K562 (cell line): ENCODE measurements around the gene CDH16. TPM values are rescaled to one million over a fixed set of nuclear protein-coding genes. Genes with fewer than 3 reads are reported as not detected.
"Not testable (repeated sequence)": the region's sequence is repeated elsewhere in the genome, so short reads cannot be mapped to it uniquely, and the experiment has no call there.

Experiments used
- ATAC-seq: fragments of 200-7000 bp; cut with Tn5 transposase; 3 replicates; pipeline ENCODE4 v1.9.1; 2020; ENCODE audit warnings: moderate library complexity
- BruUV-seq: library from RNA; stranded (reverse); fragments of 400-500 nt; replicated peaks from 2 replicates; lab custom pipeline; 2021; lab: Mats Ljungman, UMichigan
- CTCF ChIA-PET: fragments of 300-600 bp; formaldehyde crosslinking; extraction: SDS; loops from one replicate; lab custom pipeline; 2021; ENCODE audit warnings: low intra/inter-chr PET ratio; lab: Yijun Ruan, JAX
- POLR2A ChIA-PET: fragments of 300-600, 350-650 bp; sonication (Branson Sonifier 250); formaldehyde crosslinking; extraction: SDS; loops from one replicate; lab custom pipeline; 2021; ENCODE audit warnings: antibody characterized with exemption, inconsistent platforms; lab: Yijun Ruan, JAX
- DNase-seq, 4 experiments: peaks; one replicate each; pipeline versions ENCODE4 v3.0.0 to v3.0.0-alpha.2; 2011 to 2018; ENCODE audit warnings: low spot score in 3 of 4, mixed read lengths in 3 of 4; ENCODE audit errors: extremely low read depth in 1 of 4
- FAIRE-seq: peaks from 2 replicates; lab custom pipeline; 2011; peaks lifted over from hg19 to GRCh38; lab: Jason Lieb, UNC
- H2AFZ ChIP-seq: 2 replicates; pipeline ENCODE4 v1.6.0; 2011; ENCODE audit warnings: low read depth, low read length, control low read depth, inconsistent platforms
- H3K27ac ChIP-seq: fragments of 200-600 bp; 3 replicates; pipeline ENCODE4 v1.8.0; 2011; ENCODE audit warnings: low read depth, mild to moderate bottlenecking, control low read depth, inconsistent platforms, low read length, moderate library complexity, mixed read lengths; ENCODE audit errors: extremely low read depth
- H3K27me3 ChIP-seq, 2 experiments: fragments of 300-600 bp in 1 of 2; 2 replicates in 1 of 2; 3 replicates in 1 of 2; pipeline versions ENCODE4 v1.6.0 to v1.8.0; 2011; ENCODE audit warnings: inconsistent platforms in 2 of 2, low read length in 2 of 2, mild to moderate bottlenecking in 1 of 2, mixed read lengths in 1 of 2, moderate library complexity in 1 of 2; ENCODE audit not compliant: control insufficient read depth in 2 of 2, insufficient read depth in 2 of 2
- H3K36me3 ChIP-seq: fragments of 300-600 bp; 3 replicates; pipeline ENCODE4 v1.8.0; 2011; ENCODE audit warnings: mild to moderate bottlenecking, low read length, inconsistent platforms; ENCODE audit not compliant: control insufficient read depth, insufficient read depth
- H3K4me1 ChIP-seq, 2 experiments: fragments of 200-600 bp in 1 of 2; replicated peaks in 1 of 2; 2 replicates in 1 of 2; 3 replicates in 1 of 2; pipeline versions ENCODE4 v1.5.1 to v1.8.0; 2011; ENCODE audit warnings: inconsistent platforms in 2 of 2, low read length in 2 of 2, mild to moderate bottlenecking in 1 of 2, mixed read lengths in 1 of 2, moderate library complexity in 1 of 2; ENCODE audit not compliant: control insufficient read depth in 2 of 2, insufficient read depth in 2 of 2
- H3K4me2 ChIP-seq: 2 replicates; pipeline ENCODE4 v1.6.1; 2011; ENCODE audit warnings: low read length, control low read depth, inconsistent platforms, mixed read lengths; ENCODE audit not compliant: insufficient read depth
- H3K4me3 ChIP-seq: fragments of 200-600 bp; sonication (generic), shearing (Covaris generic); 2 replicates; pipeline ENCODE4 v1.5.1; 2016; ENCODE audit warnings: control low read depth, inconsistent platforms
- H3K79me2 ChIP-seq: fragments of 200-600 bp; 3 replicates; pipeline ENCODE4 v1.8.0; 2011; ENCODE audit warnings: low read length, inconsistent platforms; ENCODE audit not compliant: control insufficient read depth, insufficient read depth
- H3K9ac ChIP-seq, 2 experiments: 2 replicates each; pipeline versions ENCODE4 v1.6.0 to v1.6.1; 2011; ENCODE audit warnings: low read depth in 2 of 2, low read length in 2 of 2, control low read depth in 1 of 2, inconsistent platforms in 1 of 2, mild to moderate bottlenecking in 1 of 2, mixed read lengths in 1 of 2; ENCODE audit not compliant: insufficient read depth in 1 of 2
- H3K9me1 ChIP-seq: one replicate; pipeline ENCODE4 v1.6.0; 2011; ENCODE audit warnings: inconsistent platforms, mild to moderate bottlenecking, low read length, moderate library complexity; ENCODE audit not compliant: control insufficient read depth, insufficient read depth
- H3K9me3 ChIP-seq: replicated peaks from 2 replicates; pipeline ENCODE4 v1.5.1; 2011; ENCODE audit warnings: low read depth, low read length, inconsistent platforms; ENCODE audit not compliant: control insufficient read depth, insufficient read depth
- H4K20me1 ChIP-seq: replicated peaks from 2 replicates; pipeline ENCODE4 v1.6.1; 2011; ENCODE audit warnings: low read length, inconsistent platforms, mixed read lengths; ENCODE audit not compliant: control insufficient read depth, insufficient read depth
- FOXP1 ChIP-seq: sonication (generic); formaldehyde crosslinking; IDR thresholded peaks from 2 replicates; pipeline ENCODE4 v1.8.0; 2022; ENCODE audit warnings: mild to moderate bottlenecking, missing genetic modification reagents
- HMGN3 ChIP-seq: IDR thresholded peaks from 2 replicates; pipeline ENCODE4 v1.6.1; 2011; ENCODE audit warnings: borderline replicate concordance, low read depth, mild to moderate bottlenecking, mixed read lengths, low read length; ENCODE audit not compliant: insufficient read length; ENCODE audit errors: extremely low read depth
- KAT7 ChIP-seq: sonication (generic); formaldehyde crosslinking; IDR thresholded peaks from 2 replicates; pipeline ENCODE4 v1.8.0; 2022; ENCODE audit warnings: missing genetic modification reagents, mild to moderate bottlenecking, borderline replicate concordance
- NR1H2 ChIP-seq: sonication (generic); formaldehyde crosslinking; IDR thresholded peaks from 2 replicates; pipeline ENCODE4 v1.4.0; 2020; ENCODE audit warnings: mild to moderate bottlenecking, missing genetic modification reagents
- RAD51 ChIP-seq: fragments of 450-650 bp; IDR thresholded peaks from 2 replicates; pipeline ENCODE4 v1.7.1; 2016; ENCODE audit warnings: low read depth, mild to moderate bottlenecking, borderline replicate concordance
- RERE ChIP-seq: sonication (generic); formaldehyde crosslinking; IDR thresholded peaks from 2 replicates; pipeline ENCODE4 v1.8.0; 2023; ENCODE audit warnings: missing genetic modification reagents, mild to moderate bottlenecking, borderline replicate concordance
- SAP30 ChIP-seq: fragments of 200-600 bp; sonication (generic); IDR thresholded peaks from 2 replicates; pipeline ENCODE4 v1.6.1; 2012; ENCODE audit warnings: borderline replicate concordance, low read depth, mild to moderate bottlenecking, moderate library complexity, low read length, control low read depth, inconsistent platforms; ENCODE audit not compliant: insufficient read depth, poor library complexity, severe bottlenecking
- TEAD1 ChIP-seq, 2 experiments: fragments of 450-650 bp in 1 of 2; sonication (generic) in 1 of 2; formaldehyde crosslinking; IDR thresholded peaks; 2 replicates each; pipeline versions ENCODE4 v1.4.0 to v1.8.0; 2020 to 2022; ENCODE audit warnings: mild to moderate bottlenecking in 2 of 2, missing genetic modification reagents in 1 of 2
- USF1 ChIP-seq: sonication (generic); formaldehyde crosslinking; IDR thresholded peaks from 2 replicates; pipeline ENCODE4 v1.9.0; 2022; ENCODE audit warnings: mild to moderate bottlenecking, missing genetic modification reagents
- USF2 ChIP-seq: sonication (generic); formaldehyde crosslinking; IDR thresholded peaks from 2 replicates; pipeline ENCODE4 v1.5.0; 2020; ENCODE audit warnings: missing genetic modification reagents
- ZNF143 ChIP-seq: sonication (generic); formaldehyde crosslinking; IDR thresholded peaks from 2 replicates; pipeline ENCODE4 v1.9.0; 2022; ENCODE audit warnings: mild to moderate bottlenecking, missing genetic modification reagents
- WGBS: fragments of 100-300 bp; shearing (Covaris generic); methylation state at CpG from one replicate; pipeline ENCODE4 v1.1.6; 2016; ENCODE audit warnings: low coverage, mixed read lengths; ENCODE audit not compliant: insufficient coverage; ENCODE audit errors: missing lambda C conversion rate; 5-methylcytosine and 5-hydroxymethylcytosine counted together
- in situ Hi-C: fragments of 300-500 bp; cut with MboI; formaldehyde crosslinking; loops from 4 replicates; pipeline ENCODE4 v1.15.0; 2018; ENCODE audit warnings: inconsistent platforms, mixed read lengths
- intact Hi-C: fragments of 100-400 bp; cut with micrococcal nuclease; formaldehyde crosslinking; loops from 2 replicates; pipeline ENCODE4 v1.14.2; 2022
- polyA plus RNA-seq, 8 experiments: library from polyadenylated mRNA; depleted of rRNA in 4 of 8; stranded (reverse) in 5 of 8; unstranded in 3 of 8; fragments of >200 nt; fragmentation: Nextera tagmentation in 2 of 8; fragmentation: Illumina TruSeq in 1 of 8; extraction: Ambion mirVana in 2 of 8; extraction: Trizol in 1 of 8; gene quantifications; 2 replicates each; pipeline versions ENCODE4 v1.2.1 to v1.2.3, GENCODE V29; 2011 to 2014; ENCODE audit warnings: inconsistent platforms in 1 of 8, missing spikeins in 1 of 8
- total RNA-seq, 7 experiments: library from RNA; depleted of rRNA in 6 of 7; stranded (reverse); fragments of >200 nt in 6 of 7; fragmentation: Illumina TruSeq in 2 of 7; extraction: Trizol in 2 of 7; gene quantifications; 2 replicates each; pipeline versions ENCODE4 v1.2.1 to v1.2.3, GENCODE V29; 2011 to 2021; ENCODE audit warnings: low replicate concordance in 1 of 7

CDH16 gene
- total and polyA plus RNA-seq, 9 of the 15 experiments (the other 6 are each of a cell fraction or from before 2014, with no cell fraction given), result not detected

GRCh38 chr16:66934839-66935313 is 16.2 kb upstream of the CDH16 start:
- H4K20me1 ChIP-seq, DNase-seq, H3K27me3 ChIP-seq, BruUV-seq, ATAC-seq, H3K9me3 ChIP-seq, intact Hi-C loops, H3K9me1 ChIP-seq: not testable (repeated sequence)
- POLR2A ChIA-PET, result interaction anchor here (0.8 to 0.9 kb wide), 2 partner anchors 35 to 46 kb away, joined by 3 read pairs; no protein-coding TSS in a partner anchor
- Histone ChIP-seq H3K36me3 (peaks cover 55% of the 10 kb centered on the region; the same call in 2 of the 3 replicates), H3K9ac (peak overlapping the region; percentile 98 to 100), H3K4me3 (peak overlapping the region; percentile 99), H3K4me2 (peak overlapping the region; percentile 100), H2AFZ (peak overlapping the region; percentile 98), H3K79me2 (peaks cover 49% of the 10 kb centered on the region), H3K27ac (peak overlapping the region; percentile 90), H3K4me1 (peaks cover 21 to 47% of the 10 kb centered on the region in 2 experiments)
- TF ChIP-seq HMGN3 (peak; percentile 31), FOXP1 (CRISPR knock-in tag) (0 out of 2 replicates have a peak, but pooled peaks have one; percentile 61), KAT7 (CRISPR knock-in tag) (0 out of 2 replicates have a peak, but pooled peaks have one; percentile 5), TEAD1 (CRISPR knock-in tag; IDR thresholded peaks at IDR 0.05) (0 out of 4 replicates have a peak, but pooled peaks of 1 of the 2 experiments have one; percentile 10), SAP30 (peak; percentile 3), NR1H2 (CRISPR knock-in tag) (0 out of 2 replicates have a peak, but pooled peaks have one; percentile 7), ZNF143 (CRISPR knock-in tag) (0 out of 2 replicates have a peak, but pooled peaks have one; percentile 15), USF2 (peak; percentile 11; the same call in 1 of the 2 replicates), RERE (CRISPR knock-in tag) (0 out of 2 replicates have a peak, but pooled peaks have one; percentile 15), RAD51 (peak; percentile 45; the same call in 1 of the 2 replicates), USF1 (CRISPR knock-in tag) (0 out of 2 replicates have a peak, but pooled peaks have one; percentile 55)
- WGBS, result under 1% methylated on average over 12 of the region's 24 CpGs
- FAIRE-seq, result peak; percentile 57
- in situ Hi-C loops, result loop anchor here (5.0 kb wide), 1 partner anchor 38 kb away; no protein-coding TSS in a partner anchor
- CTCF ChIA-PET, result interaction anchor here (0.7 kb wide), 1 partner anchor 40 kb away, joined by 5 read pairs; no protein-coding TSS in a partner anchor
